Measurements from ENCODE around the gene AK8. TPM values are rescaled to one million over a fixed set of nuclear protein-coding genes. Genes with fewer than 3 reads are reported as not detected.

AK8 gene
- total and polyA plus RNA-seq, 9 of the 15 experiments (the other 6 are each of a cell fraction or from before 2014, with no cell fraction given), result 0.06 to 0.37 TPM; not detected in 7

GRCh38 chr9:132877824-132878694 is at the start of gene AK8 (continued):
- TF ChIP-seq SMARCE1 (IDR thresholded peaks at IDR 0.05) (no peak), HBP1 (CRISPR knock-in tag; IDR thresholded peaks at IDR 0.05) (no peak), EWSR1 (IDR thresholded peaks at IDR 0.05; ENCODE audit: borderline replicate concordance, low read depth, partially characterized antibody) (no peak), ZNF639 (CRISPR knock-in tag; conservative IDR thresholded peaks at IDR 0.05 in 1 of 2, IDR thresholded peaks at IDR 0.05 in 1 of 2) (no peak), ZBTB12 (CRISPR knock-in tag; IDR thresholded peaks at IDR 0.05) (peak; percentile 96), DIDO1 (tag; IDR thresholded peaks at IDR 0.05; ENCODE audit: low read depth) (0 out of 2 replicates have a peak, but pooled peaks have one; percentile 36), PKNOX1 (IDR thresholded peaks at IDR 0.05) (no peak), ZNF707 (CRISPR knock-in tag; conservative IDR thresholded peaks at IDR 0.05) (no peak), TOE1 (IDR thresholded peaks at IDR 0.05; ENCODE audit: borderline replicate concordance) (0 out of 2 replicates have a peak, but pooled peaks have one; percentile 25), TOE1 (CRISPR knock-in tag; IDR thresholded peaks at IDR 0.05; ENCODE audit: borderline replicate concordance, low read depth) (no peak), ZNF830 (CRISPR knock-in tag; IDR thresholded peaks at IDR 0.05) (peak; percentile 76; the same call in 1 of the 2 replicates), ZKSCAN1 (IDR thresholded peaks at IDR 0.05; ENCODE audit: low read depth, low read length) (no peak; the same call in 1 of the 2 replicates), POLR3G (IDR thresholded peaks at IDR 0.05; ENCODE audit: extremely low read depth, insufficient read length, insufficient replicate concordance) (no peak), ZNF140 (CRISPR knock-in tag; IDR thresholded peaks at IDR 0.05) (no peak), E2F1 (CRISPR knock-in tag; IDR thresholded peaks at IDR 0.05) (no peak), THRA (IDR thresholded peaks at IDR 0.05) (no peak)

Measured in K562 (cell line).